HepG2 (cell line): ENCODE results near the gene CDC14B. TPM values are rescaled to one million over a fixed set of nuclear protein-coding genes. Genes with fewer than 3 reads are reported as not detected.

Source experiments
- HCFC1 ChIP-seq: fragments of 150-350 bp; IDR thresholded peaks from 2 replicates; pipeline ENCODE4 v1.6.1; 2014; ENCODE audit warnings: low read depth, low read length
- KDM2A ChIP-seq: sonication (generic); formaldehyde crosslinking; IDR thresholded peaks from 2 replicates; pipeline ENCODE4 v1.4.0; 2020; ENCODE audit warnings: low read depth, missing genetic modification reagents, borderline replicate concordance
- KDM3A ChIP-seq: IDR thresholded peaks from 2 replicates; pipeline ENCODE4 v1.6.1; 2018; ENCODE audit warnings: low read depth, missing compliant biosample characterization
- KLF15 ChIP-seq: sonication (generic); formaldehyde crosslinking; IDR thresholded peaks from 2 replicates; pipeline ENCODE4 v1.8.1; 2023; ENCODE audit warnings: borderline replicate concordance, mild to moderate bottlenecking, inconsistent platforms, missing genetic modification reagents, mixed read lengths
- KMT2A ChIP-seq: sonication (generic); formaldehyde crosslinking; IDR thresholded peaks from 2 replicates; pipeline ENCODE4 v1.4.0; 2020; ENCODE audit warnings: missing genetic modification reagents
- MAX ChIP-seq: IDR thresholded peaks from 2 replicates; pipeline ENCODE4 v1.6.1; 2012; ENCODE audit warnings: inconsistent platforms
- MYC ChIP-seq: sonication (generic); formaldehyde crosslinking; IDR thresholded peaks from 2 replicates; pipeline ENCODE4 v1.9.0; 2021; ENCODE audit warnings: missing genetic modification reagents, borderline replicate concordance
- MYNN ChIP-seq: sonication (generic); formaldehyde crosslinking; IDR thresholded peaks from 2 replicates; pipeline ENCODE4 v1.4.0; 2020; ENCODE audit warnings: mild to moderate bottlenecking, low read depth, missing genetic modification reagents
- NR2F1 ChIP-seq, 2 experiments: fragments of 450-650 bp in 1 of 2; formaldehyde crosslinking in 1 of 2; IDR thresholded peaks; 2 replicates each; pipeline versions ENCODE4 v1.5.0 to v1.6.1; 2016 to 2020; ENCODE audit warnings: mild to moderate bottlenecking in 1 of 2, missing compliant biosample characterization in 1 of 2, missing genetic modification reagents in 1 of 2, moderate library complexity in 1 of 2
- RELA ChIP-seq: sonication (generic); formaldehyde crosslinking; IDR thresholded peaks from 2 replicates; pipeline ENCODE4 v1.4.0; 2020; ENCODE audit warnings: missing genetic modification reagents
- SALL1 ChIP-seq: sonication (generic); formaldehyde crosslinking; IDR thresholded peaks from 2 replicates; pipeline ENCODE4 v1.8.0; 2022; ENCODE audit warnings: mild to moderate bottlenecking, missing genetic modification reagents
- SMAD9 ChIP-seq: sonication (generic); formaldehyde crosslinking; IDR thresholded peaks from 2 replicates; pipeline ENCODE4 v1.5.1; 2020; ENCODE audit warnings: mild to moderate bottlenecking, missing genetic modification reagents
- SMARCC2 ChIP-seq: fragments of 450-650 bp; IDR thresholded peaks from 2 replicates; pipeline ENCODE4 v1.6.1; 2017; ENCODE audit warnings: antibody characterized with exemption, mild to moderate bottlenecking
- TARDBP ChIP-seq: sonication (generic); formaldehyde crosslinking; IDR thresholded peaks from 2 replicates; pipeline ENCODE4 v1.8.0; 2022; ENCODE audit warnings: mild to moderate bottlenecking, missing genetic modification reagents
- TBX2 ChIP-seq: sonication (generic); formaldehyde crosslinking; IDR thresholded peaks from 2 replicates; pipeline ENCODE4 v1.5.0; 2020; ENCODE audit warnings: missing genetic modification reagents, mild to moderate bottlenecking, borderline replicate concordance
- ZFP41 ChIP-seq: sonication (generic); formaldehyde crosslinking; IDR thresholded peaks from 2 replicates; pipeline ENCODE4 v1.4.0; 2020; ENCODE audit warnings: mild to moderate bottlenecking, missing genetic modification reagents, borderline replicate concordance
- ZNF275 ChIP-seq: sonication (generic); formaldehyde crosslinking; IDR thresholded peaks from 2 replicates; pipeline ENCODE4 v1.8.0; 2022; ENCODE audit warnings: missing genetic modification reagents, mild to moderate bottlenecking, inconsistent platforms, borderline replicate concordance
- ZNF337 ChIP-seq: sonication (generic); formaldehyde crosslinking; IDR thresholded peaks from 2 replicates; pipeline ENCODE4 v1.5.1; 2020; ENCODE audit warnings: missing genetic modification reagents, low read depth, mild to moderate bottlenecking, borderline replicate concordance
- ZNF343 ChIP-seq: sonication (generic); formaldehyde crosslinking; IDR thresholded peaks from 2 replicates; pipeline ENCODE4 v1.4.0; 2020; ENCODE audit warnings: mild to moderate bottlenecking, missing genetic modification reagents
- ZNF543 ChIP-seq: sonication (generic); formaldehyde crosslinking; IDR thresholded peaks from 2 replicates; pipeline ENCODE4 v1.4.0; 2020; ENCODE audit warnings: mild to moderate bottlenecking, missing genetic modification reagents
- ZNF574 ChIP-seq: sonication (generic); formaldehyde crosslinking; IDR thresholded peaks from 2 replicates; pipeline ENCODE4 v1.4.0; 2020; ENCODE audit warnings: missing genetic modification reagents
- polyA plus RNA-seq, 8 experiments: library from polyadenylated mRNA; depleted of rRNA in 3 of 8; stranded (reverse) in 7 of 8; unstranded in 1 of 8; fragments of >200 nt; fragmentation: Illumina TruSeq in 4 of 8; extraction: Trizol in 4 of 8; gene quantifications; 2 replicates each; pipeline versions ENCODE4 v1.2.1 to v1.2.3, GENCODE V29; 2011 to 2016; ENCODE audit warnings: low read depth in 4 of 8, missing spikeins in 1 of 8, mixed read lengths in 1 of 8; ENCODE audit not compliant: insufficient read depth in 1 of 8
- total RNA-seq, 5 experiments: library from RNA; depleted of rRNA; stranded (reverse); fragments of >200 nt; fragmentation: Illumina TruSeq; extraction: Trizol; gene quantifications; 2 replicates each; pipeline ENCODE4 v1.2.3, GENCODE V29; 2016; ENCODE audit warnings: low read depth in 1 of 5
- TF ChIP-seq, protein P1 (sequence below): sonication (generic); formaldehyde crosslinking; conservative IDR thresholded peaks from 2 replicates; pipeline ENCODE4 v1.8.0; 2022; ENCODE audit warnings: low read depth, missing genetic modification reagents
- TF ChIP-seq, protein P2 (sequence below): sonication (generic); formaldehyde crosslinking; IDR thresholded peaks from 2 replicates; pipeline ENCODE4 v1.5.0; 2020; ENCODE audit warnings: missing genetic modification reagents, mild to moderate bottlenecking, borderline replicate concordance

The CDC14B gene
- total and polyA plus RNA-seq, 2 of the 13 experiments (the other 11 are each of a cell fraction or from before 2014, with no cell fraction given): 25.8 to 33.3 TPM

DNA sequence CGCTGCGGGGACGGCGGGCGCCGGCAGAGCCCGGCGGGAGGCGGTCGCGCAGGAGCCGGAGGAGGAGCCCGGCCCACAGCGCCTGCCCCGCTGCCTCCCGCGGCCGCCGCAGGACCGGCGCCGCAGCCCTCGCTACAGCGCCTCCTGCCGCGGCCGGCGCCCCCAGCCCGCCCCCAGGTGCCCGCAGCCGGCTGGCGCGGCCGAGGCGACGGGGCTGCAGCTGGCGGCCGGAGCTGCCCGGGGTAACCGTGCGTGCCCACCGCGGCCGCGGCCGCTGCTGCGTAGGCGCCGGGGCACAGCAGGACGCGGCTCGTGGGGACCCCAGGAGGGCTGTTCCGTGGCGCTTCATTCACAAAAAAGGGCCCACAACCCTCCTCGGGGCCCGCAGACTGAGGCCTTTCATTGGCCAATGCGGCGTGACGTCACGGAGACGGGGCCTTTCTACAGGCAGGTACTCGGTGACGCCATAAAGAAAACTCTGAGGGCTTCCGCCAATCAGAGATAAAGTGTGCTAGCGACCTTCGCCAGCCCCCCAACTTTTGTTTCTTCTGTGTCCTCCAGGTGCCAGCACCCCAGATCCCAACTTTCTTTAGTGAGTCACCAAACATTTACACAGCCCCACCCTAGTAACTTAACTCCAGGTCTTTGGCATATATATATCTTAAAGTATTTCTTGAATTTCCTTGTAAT, at the start of gene CDC14B (continued):
- no peak; the same call in 1 of the 2 replicates for TF ChIP-seq SMARCC2
- no peak for TF ChIP-seq TARDBP (CRISPR knock-in tag)
- no peak for TF ChIP-seq ZNF543
- no peak for TF ChIP-seq MYC (CRISPR knock-in tag)
- TF ChIP-seq, protein P1, sequence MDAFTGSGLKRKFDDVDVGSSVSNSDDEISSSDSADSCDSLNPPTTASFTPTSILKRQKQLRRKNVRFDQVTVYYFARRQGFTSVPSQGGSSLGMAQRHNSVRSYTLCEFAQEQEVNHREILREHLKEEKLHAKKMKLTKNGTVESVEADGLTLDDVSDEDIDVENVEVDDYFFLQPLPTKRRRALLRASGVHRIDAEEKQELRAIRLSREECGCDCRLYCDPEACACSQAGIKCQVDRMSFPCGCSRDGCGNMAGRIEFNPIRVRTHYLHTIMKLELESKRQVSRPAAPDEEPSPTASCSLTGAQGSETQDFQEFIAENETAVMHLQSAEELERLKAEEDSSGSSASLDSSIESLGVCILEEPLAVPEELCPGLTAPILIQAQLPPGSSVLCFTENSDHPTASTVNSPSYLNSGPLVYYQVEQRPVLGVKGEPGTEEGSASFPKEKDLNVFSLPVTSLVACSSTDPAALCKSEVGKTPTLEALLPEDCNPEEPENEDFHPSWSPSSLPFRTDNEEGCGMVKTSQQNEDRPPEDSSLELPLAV: no peak
- TF ChIP-seq KDM2A (CRISPR knock-in tag): 0 out of 2 replicates have a peak, but pooled peaks have one; percentile 46
- no peak for TF ChIP-seq NR2F1 (CRISPR knock-in tag; IDR thresholded peaks at IDR 0.05)
- no peak for TF ChIP-seq SMAD9
- TF ChIP-seq MYNN: 0 out of 2 replicates have a peak, but pooled peaks have one; percentile 37
- TF ChIP-seq ZNF337: no peak
- TF ChIP-seq HCFC1: no peak
- 0 out of 2 replicates have a peak, but pooled peaks have one; percentile 33 for TF ChIP-seq ZNF574
- no peak for TF ChIP-seq ZNF343
- TF ChIP-seq RELA (CRISPR knock-in tag): no peak
- TF ChIP-seq ZNF275 (CRISPR knock-in tag): no peak
- TF ChIP-seq, protein P2, sequence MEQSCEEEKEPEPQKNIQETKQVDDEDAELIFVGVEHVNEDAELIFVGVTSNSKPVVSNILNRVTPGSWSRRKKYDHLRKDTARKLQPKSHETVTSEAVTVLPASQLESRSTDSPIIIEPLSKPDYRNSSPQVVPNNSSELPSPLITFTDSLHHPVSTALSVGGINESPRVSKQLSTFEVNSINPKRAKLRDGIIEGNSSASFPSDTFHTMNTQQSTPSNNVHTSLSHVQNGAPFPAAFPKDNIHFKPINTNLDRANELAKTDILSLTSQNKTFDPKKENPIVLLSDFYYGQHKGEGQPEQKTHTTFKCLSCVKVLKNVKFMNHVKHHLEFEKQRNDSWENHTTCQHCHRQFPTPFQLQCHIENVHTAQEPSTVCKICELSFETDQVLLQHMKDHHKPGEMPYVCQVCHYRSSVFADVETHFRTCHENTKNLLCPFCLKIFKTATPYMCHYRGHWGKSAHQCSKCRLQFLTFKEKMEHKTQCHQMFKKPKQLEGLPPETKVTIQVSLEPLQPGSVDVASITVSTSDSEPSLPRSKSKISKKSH (CRISPR knock-in tag): no peak
- peak; percentile 61; the same call in 1 of the 2 replicates for TF ChIP-seq SALL1
- no peak for TF ChIP-seq KMT2A (CRISPR knock-in tag)
- TF ChIP-seq ZFP41 (CRISPR knock-in tag): no peak
- TF ChIP-seq KLF15: no peak
- TF ChIP-seq TBX2 (CRISPR knock-in tag): no peak
- TF ChIP-seq KDM3A: no peak
- TF ChIP-seq MAX: peak; percentile 17; the same call in 1 of the 2 replicates
